ENCODE data around the gene WDR64. TPM values are rescaled to one million over a fixed set of nuclear protein-coding genes. Genes with fewer than 3 reads are reported as not detected.

The WDR64 gene
- total RNA-seq, 4 donors from 2014 or later = not detected

DNA sequence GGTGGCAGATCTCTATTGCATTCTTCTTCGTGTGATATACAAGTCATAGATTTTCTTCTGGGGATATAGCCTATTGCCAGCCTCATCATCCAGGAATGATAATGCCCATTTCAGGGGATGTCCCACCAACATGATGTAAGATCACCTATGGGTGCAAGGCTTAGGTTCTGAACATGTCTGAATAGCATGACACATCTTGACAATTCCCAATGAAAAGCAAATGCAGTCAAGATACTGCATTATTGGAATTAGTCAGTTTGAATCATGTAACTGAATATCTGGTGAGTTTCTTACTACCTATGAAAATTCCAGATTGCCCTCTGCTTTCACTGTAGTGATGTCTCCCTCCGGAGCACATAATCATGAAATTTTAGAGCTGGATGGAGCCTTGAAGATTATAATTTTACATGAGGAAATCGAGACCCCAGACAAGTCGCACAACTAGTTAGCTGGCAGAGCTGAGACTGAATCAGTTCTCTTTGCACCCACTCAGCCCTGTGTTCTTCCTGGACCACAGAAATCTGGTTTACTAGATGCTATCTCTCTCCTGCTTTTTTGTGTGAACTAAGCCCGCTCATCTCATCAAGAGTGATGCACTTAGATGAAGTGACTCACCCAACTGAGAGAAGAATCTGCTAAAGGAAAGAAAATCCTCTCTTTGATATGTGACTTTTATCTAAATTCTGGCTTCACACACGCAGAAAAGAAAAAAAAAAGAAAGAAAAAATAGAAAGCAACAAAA, 65.0 kb downstream of the WDR64 start:
- TF ChIP-seq, protein P1, sequence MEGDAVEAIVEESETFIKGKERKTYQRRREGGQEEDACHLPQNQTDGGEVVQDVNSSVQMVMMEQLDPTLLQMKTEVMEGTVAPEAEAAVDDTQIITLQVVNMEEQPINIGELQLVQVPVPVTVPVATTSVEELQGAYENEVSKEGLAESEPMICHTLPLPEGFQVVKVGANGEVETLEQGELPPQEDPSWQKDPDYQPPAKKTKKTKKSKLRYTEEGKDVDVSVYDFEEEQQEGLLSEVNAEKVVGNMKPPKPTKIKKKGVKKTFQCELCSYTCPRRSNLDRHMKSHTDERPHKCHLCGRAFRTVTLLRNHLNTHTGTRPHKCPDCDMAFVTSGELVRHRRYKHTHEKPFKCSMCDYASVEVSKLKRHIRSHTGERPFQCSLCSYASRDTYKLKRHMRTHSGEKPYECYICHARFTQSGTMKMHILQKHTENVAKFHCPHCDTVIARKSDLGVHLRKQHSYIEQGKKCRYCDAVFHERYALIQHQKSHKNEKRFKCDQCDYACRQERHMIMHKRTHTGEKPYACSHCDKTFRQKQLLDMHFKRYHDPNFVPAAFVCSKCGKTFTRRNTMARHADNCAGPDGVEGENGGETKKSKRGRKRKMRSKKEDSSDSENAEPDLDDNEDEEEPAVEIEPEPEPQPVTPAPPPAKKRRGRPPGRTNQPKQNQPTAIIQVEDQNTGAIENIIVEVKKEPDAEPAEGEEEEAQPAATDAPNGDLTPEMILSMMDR (IDR thresholded peaks at IDR 0.05) = no peak

DNA sequence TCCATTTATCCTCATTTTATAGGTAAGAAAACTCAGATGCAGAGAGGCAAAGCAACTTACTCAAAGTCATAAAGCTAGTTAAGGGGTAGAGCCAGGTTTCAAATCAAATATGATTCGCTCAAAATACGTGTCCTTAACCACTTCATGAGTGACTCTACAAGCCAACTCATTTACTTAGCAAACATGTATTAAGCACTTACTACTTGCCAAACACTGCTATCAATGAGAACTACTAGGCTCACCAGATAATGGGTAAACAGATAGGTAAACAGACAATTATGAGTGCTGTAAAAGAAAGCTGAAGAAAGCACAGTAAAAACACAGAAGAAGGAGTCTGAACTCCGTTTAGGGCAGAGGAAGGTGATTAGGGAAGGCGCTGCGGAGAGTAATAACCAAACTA, 65.9 kb downstream of the WDR64 start:
- TF ChIP-seq, protein P1 (IDR thresholded peaks at IDR 0.05) = no peak
- ATAC-seq (ENCODE audit: low FRiP score) (no peak), DNase-seq (ENCODE audit: low spot score) (no peak)

More for the DNA sequence above, 65.0 kb downstream of the WDR64 start:
- no peak for DNase-seq (ENCODE audit: low spot score)
- ATAC-seq (ENCODE audit: low FRiP score) = no peak

DNA sequence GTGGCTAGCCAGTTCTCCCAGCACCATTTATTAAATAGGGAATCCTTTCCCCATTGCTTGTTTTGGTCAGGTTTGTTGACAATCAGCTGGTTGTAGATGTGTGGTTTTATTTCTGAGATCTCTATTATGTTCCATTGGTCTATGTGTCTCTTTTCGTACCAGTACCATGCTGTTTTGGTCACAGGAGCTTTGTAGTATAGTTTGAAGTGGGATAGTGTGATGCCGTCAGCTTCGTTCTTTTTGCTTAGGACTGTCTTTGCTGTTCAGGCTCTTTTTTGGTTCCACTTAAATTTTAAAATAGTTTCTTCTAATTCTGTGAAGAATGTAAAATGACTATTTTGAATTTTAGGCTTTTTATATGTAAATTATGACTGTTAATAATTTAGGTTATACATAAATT, 68.9 kb downstream of the WDR64 start:
- TF ChIP-seq, protein P1 (IDR thresholded peaks at IDR 0.05) = no peak
- DNase-seq (ENCODE audit: low spot score) (no peak), ATAC-seq (ENCODE audit: low FRiP score) (no peak)

DNA sequence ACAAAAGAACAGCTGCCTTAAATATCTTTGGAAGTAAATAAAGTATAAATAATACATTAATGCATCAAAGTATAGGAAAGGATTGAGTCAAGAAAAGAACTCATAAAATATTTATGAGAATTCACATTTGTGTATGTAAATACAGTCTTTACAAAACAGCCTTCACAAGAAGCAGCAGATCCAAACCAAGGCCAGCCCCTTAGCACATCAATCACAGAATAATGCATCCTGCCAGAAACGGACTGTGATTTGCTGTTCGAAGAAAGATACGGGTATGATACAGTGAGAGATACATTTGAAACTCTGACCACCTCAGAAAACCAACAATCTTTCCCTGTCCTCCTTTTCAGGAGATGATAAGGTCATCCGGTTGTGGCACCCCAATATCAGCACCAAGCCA, 70.9 kb downstream of the WDR64 start:
- DNase-seq (ENCODE audit: low spot score) (no peak), ATAC-seq (ENCODE audit: low FRiP score) (no peak)
- TF ChIP-seq, protein P1 (IDR thresholded peaks at IDR 0.05) = no peak

DNA sequence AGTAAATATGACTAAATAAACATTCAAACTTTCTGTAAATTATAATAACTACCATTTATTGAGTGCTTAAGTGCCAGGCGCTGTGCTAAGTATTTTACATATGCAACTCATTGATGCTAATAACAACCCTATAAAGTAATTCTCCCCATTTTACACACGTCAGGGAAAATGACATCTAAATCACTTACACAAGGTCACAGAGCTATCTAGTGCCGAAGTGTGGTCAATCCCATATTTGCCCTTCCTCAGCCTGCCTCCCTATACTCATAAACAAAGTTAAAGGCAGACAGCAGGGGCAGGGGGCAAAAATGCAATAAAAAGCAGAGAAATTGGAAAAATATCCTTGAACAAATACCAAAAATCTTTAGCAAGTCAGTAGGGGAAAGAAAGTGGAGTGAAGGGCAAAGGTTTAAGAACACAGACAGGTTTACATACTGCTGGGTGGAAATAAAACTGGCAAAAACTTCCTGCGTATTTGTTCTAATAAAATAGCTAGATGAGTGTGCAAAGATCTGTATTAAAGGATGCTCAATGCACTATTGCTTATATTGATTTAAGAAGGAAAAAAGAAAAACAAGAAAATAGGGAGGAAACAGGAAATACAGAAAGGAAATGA, 72.8 kb downstream of the WDR64 start:
- ATAC-seq (ENCODE audit: low FRiP score) = no peak

DNA sequence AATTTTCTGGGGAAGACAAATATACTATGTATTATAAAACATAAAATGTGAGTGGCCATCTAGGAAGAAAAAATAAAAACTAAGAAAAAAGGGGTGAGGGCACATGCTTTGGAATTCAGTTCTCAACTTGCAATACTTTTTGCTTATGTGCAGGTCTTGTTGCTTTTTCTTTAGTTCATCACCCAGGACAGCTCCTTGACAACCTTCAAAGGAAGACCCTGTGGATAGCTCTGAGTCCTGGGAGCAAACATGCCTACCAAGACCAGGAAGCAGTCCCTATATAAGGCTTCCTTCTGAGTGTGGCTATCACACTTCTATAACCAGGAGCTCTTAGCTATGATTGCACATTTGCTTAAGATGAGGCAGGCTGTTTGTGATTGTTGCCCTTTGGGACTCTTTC, 78.0 kb downstream of the WDR64 start:
- DNase-seq (ENCODE audit: low spot score) (no peak), ATAC-seq (ENCODE audit: low FRiP score) (no peak)
- TF ChIP-seq, protein P1 (IDR thresholded peaks at IDR 0.05) = no peak

More for the DNA sequence above, 72.8 kb downstream of the WDR64 start:
- TF ChIP-seq, protein P1 (IDR thresholded peaks at IDR 0.05) = no peak
- no peak for DNase-seq (ENCODE audit: low spot score)

DNA sequence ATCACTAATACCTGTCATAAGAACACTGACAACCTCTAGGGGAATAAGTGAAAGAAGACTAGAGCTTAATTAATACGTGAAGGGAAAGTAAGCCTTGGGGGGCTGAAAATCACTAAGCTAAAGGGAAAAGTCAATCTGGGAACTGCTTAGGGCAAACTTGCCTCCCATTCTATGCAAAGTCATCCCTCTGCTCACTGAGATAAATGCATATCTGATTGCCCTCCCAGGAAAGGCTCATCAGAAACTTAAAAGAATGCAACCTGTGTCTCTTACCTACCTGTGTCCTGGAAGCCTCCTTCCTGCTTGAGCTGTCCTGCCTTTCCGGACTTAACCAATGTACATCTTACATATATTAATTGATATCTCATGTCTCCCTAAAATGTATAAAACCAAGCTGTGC, 81.8 kb downstream of the WDR64 start:
- DNase-seq (ENCODE audit: low spot score) (no peak), ATAC-seq (ENCODE audit: low FRiP score) (no peak)
- TF ChIP-seq, protein P1 (IDR thresholded peaks at IDR 0.05) = no peak
